ENCODE data around the gene ZNF19.

The ZNF19 gene

DNA sequence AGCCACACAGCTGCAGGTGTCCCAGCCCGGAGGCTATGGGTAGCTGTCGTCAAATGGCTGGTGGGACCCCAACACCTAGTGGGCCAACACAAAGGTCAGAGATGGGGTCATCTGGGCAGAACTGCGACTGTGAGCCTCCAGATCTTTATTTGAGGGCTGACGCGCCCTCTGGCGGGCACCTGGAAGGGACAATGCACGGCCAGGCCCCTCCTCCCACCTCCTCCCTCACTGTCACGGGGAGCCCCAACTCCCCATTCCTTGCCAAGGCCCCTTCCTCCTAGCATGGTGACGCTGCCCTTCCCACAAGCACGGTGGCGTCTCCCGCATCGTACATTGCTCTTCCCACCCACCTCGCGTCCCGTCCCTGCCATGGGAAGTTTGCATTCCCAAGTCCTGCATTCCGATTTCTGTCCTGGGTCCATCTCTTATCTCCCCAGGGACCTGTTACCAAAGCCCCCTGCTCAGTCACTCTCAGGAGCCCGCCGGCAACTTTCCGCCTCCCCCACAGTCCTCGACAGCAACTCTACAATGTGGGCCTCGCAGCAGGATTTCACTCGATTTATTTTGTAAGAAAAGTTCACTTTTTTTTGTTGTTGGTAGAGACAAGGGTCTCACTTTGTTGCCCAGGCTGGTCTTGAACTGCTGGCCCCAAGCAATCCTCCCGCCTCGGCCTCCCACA is 48.3 kb downstream of the ZNF19 start:
- DNase-seq, result no peak

DNA sequence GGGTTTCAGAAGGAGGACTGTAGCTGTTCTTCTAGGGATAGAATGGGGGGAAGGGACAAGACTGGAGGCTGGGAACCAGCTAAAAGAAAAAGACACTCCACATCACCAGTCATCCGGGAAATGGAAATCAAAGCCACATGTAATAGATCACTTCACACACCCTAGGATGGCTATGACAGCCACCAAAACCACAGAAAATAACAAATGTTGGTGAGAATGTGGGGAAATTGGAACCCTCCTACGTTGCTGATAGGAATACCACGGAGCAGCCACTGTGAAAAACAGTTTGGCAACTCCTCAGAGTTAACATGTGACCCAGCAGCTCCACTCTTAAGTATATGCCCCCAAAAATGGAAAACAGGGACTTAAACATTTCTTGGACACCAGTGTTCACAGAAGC is 49.6 kb downstream of the ZNF19 start:
- no peak for DNase-seq

DNA sequence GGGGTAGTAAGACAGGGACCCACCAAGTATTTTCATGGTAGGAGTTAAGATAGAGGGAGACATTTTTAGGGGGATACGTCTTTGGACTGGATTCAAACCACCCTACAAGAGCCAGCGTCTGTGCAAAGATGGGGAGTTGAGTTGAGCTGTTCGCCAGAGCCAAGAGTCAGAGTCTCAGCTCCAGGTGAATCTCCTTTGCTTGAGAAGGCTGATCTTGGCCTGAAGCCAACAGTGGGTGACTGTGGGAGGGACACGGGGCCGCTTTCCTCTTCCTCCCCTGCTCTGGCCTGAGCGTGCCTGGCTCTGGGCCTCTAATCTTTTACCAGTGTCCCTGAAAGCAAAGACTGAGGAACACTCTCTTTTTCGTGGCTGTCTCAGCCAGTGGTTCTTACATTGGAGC is 52.7 kb downstream of the ZNF19 start:
- no peak for DNase-seq

DNA sequence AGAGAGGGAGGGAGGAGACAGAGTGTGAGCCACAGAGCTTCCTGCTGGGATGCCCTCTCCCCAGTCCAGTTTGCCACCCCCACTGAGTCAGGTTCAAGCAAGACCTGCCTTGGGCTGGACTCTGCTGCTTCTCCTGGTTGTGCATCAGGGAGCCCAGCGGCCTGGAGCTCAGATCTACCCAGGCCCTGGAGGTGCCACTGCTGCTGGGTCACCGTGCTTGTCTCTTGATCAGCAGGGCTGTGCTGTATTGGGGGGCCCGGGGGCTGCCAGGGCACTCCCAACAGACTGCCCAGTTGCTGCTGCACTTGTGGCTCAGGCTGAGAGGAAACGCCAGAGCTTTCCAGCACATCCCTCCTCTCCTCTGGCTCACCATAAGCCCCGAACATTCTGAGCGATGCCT is 56.2 kb downstream of the ZNF19 start:
- DNase-seq, result no peak

DNA sequence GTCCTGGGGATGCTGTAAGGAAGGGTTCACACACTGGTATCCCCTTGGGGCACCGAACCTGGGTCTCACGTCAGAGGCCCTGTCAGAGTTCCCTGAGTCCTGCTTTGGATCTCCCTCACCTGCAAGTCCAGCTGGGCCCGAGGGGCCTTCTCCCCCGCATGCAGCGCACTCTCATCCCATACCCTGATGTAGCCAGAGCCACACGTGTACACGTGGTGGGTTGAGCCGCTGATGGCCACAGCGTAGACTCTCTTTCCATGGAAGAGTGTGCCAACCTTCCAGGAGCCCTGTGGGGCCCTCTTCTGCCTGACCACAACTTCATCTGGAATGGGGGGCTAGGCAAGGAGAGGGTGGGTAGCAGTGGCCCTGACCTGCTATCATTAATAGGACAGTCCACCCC is 57.1 kb downstream of the ZNF19 start:
- DNase-seq, result no peak

DNA sequence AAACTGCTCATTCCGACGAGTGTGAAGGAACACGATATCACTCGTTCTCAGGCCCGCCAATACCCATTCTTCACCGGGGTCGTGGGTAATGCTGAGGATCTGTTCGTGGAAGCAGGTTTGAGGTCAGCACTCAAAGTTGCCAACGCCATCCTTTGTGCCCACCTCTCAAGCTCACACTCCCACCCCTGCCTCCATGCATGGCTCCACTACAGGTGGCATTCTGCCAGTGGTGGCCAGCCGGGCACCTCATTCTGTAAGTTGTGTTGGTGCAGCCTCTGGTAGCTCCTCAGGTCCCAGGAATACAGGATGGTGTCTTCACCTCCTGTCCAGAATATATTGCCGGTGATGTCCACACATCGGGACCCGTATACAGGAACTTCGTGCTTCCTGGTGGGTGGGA is 57.9 kb downstream of the ZNF19 start:
- DNase-seq, result no peak

DNA sequence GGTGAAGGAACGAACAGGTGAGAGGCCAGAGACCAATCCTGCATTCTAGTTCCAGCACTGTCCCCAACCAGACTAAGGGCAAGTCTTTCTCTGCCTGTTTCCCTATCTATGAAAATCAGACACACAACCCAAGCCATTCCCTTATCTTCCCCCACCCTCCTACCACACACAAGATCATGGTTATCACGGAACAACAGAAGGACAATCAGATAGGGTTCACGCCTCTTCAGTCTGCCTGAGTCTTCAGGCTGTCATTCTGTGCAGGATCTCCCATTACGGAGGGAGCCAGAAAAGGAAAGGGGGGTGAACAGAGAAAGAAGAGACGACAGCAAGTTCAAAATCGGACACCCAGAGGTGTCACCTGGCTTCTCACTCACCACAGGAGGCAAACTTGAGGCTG is 58.4 kb downstream of the ZNF19 start:
- no peak for DNase-seq

DNA sequence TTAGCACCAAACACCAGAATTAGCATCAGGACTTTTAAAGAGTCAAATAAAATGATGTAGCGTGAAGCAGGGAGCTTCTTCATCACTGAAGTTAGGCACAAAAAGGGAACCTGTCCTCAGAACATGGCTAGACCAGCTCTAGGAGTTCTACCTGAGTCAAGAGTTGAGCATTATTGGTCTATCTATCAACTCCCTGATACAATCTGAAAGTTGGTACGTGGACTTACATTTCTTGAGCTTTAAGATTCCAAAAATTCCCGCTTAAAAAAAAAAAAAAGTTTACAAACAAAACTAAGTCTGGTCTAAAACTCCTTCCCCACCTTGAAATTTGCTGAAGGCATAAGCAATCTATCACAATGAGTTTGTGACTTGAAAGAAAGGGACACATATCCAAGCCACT is 59.5 kb downstream of the ZNF19 start:
- no peak for DNase-seq

DNA sequence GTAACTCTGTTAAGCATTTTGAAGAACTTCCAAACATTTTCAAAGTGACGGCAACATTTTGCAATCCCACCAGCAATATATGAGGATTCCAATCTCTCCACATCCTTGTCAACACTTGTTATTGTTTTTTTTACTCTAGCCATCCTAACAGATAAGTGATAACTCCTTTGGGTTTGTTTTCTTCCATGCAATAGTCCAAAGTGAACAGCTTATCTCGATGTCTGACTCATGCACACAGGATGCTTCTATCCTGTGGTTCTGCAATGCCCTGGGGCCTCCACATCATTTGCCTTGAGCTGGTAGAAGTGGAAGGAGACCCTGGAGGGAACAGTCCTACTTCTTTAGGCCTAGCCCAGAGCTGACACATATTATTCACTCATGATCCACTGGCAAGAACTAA is 60.2 kb downstream of the ZNF19 start:
- DNase-seq, result no peak

DNA sequence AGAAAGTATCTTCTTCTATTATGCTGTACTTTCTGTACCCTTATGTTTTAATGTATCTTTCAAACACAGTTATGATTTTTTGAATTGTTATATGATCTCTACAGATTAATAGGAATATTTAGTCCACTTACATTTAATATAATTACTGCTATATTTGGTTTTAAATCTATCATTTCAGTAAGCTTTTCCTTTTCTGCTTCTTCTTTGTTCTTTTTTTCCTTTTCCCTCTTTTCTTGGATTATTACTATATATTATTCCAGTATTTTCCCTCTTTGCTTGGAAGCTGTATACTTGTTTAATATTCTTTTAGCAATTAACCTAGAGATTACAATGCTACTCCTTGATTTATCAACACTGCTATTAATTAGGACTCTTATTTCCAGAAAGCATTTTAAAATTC is 60.7 kb downstream of the ZNF19 start:
- no peak for DNase-seq

DNA sequence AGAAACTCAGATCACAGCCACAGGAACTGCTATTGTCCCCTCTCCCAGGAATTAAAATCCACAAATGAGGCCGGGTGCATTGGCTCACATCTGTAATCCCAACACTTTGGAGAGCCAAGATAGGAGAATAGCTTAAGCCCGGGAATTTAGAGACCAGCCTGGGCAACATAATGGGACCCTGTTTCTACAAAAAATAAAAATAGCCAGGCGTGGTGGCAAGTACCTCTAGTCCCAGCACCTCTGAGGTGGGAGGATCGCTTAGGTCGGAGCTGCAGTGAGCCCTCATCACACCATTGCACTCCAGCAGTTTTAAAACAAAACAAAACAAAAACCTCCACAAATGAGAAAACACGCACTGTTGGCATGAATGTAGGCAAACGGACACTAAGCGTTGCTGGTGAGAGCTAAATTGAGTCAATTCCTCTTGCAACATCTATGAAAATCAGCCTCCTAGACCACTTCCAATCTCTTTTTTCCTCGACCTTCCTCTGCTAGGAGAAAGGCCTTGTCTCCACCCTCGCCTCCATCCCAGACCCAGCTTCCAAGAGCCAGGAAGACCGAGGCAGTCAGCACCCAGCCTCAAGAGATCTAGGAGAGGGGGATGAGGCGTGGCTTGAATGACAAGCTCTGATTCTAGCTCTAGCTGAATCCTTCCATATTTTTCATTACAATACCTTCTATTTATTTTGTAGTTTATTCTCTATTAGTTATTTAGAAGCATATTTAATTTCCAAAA is 62.1 kb downstream of the ZNF19 start:
- DNase-seq, result no peak

DNA sequence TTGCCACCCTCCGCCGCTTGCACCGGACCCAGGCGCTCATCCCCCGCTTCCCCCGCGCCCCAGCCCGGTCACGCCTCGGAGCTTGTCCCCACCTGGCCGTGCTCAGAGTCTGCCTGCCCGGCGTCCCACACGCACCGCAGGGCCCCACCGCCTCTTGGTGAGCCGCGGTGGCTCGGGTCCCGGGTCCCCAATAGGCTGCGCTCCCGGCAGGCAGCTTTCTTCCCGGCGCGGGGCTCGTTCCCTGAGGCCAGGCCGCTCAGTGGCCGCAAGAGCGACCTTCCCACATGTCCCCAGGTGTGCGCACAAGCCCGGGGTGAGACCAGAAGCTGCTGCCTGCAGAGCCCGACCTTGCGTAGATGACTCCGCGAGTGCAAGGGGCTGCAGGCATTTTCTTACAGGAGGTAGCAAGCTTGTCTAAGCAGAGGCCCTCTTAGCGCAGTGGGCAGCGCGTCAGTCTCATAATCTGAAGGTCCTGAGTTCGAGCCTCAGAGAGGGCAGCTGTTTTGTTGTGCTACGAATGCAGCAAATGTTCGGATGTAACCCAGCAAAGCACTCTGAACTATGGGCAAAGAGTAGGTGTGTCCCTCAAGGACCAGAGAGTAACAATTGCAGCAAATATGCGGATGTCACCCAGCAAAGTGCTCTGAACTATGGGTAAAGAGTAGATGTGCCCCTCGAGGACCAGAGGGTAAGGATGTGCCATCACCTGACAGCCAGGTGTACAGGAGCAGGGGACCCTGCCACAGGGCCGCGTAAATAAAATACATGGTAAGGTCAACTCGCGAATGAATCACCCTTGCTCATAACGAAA is 62.9 kb downstream of the ZNF19 start:
- no peak for DNase-seq

DNA sequence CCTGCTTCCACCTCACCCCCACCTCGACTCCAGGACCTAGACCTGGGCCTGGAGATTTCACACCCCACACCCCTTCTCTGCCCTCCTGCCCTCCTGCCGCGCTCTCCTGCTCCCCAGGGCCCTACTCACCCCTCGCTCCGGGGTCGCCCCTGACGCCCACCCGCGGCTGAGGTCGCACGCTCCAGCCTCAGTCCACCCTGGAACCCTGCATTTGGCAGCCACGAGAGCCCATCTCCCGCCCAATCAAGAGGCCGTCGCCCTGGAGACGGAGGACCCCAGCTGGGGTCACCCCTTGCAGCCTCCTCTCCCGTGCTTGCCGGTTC is 63.4 kb downstream of the ZNF19 start:
- no peak for DNase-seq

DNA sequence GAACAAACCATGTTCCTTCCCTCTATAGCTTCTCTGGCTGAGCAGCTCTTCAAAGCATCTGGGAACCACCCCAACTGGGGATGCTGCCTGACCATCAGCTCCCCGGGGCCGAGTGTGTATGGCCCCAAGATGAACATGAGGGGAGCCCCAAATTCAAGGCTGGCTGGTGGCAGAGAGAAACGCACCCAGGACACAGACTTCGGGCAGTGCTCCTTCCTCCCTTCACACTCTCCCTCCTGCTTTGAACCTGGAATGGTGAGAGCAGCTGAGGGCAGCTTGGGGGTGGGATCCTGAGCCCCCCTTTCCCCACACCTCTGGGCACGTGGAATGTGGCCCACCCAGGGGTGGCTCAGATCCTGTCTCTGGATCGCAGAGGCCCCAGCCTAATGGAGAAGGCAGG is 64.5 kb downstream of the ZNF19 start:
- DNase-seq, result no peak

DNA sequence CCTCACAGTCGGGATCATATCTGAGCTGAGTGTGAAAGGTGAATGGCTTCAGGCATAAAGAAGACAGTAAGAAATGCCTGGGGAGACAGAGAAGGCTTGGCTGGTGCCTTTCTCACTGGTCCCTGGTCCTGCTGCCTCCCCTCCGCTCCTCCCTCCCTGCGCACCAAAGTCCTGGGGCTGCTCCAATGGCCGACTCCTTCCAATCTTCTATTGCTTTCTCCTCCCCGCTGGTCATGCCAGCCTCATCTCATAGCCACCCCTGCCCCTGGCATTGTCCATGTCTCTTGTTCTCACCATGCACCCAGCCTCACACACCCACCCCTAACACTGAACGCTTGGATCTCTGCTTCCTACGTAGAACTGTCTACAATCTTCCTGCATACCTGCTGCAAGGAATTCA is 65.3 kb downstream of the ZNF19 start:
- DNase-seq, result no peak

Data from GF-D8 (cell line).